GM19193 (cell line): ENCODE measurements around the gene MINAR1.

Experiments used
- POLR2A ChIP-seq: IDR thresholded peaks from 4 replicates; pipeline ENCODE4 v1.6.1; 2011; ENCODE audit not compliant: insufficient read depth, insufficient read length; ENCODE audit errors: extremely low read depth

The MINAR1 gene

GRCh38 chr15:79431636-79432344 is at the start of gene MINAR1:
Gene MINAR1 (plus strand): TSS chr15:79432336. CDS start chr15:79456148, 23,812 bp downstream.
- TF ChIP-seq POLR2A = no peak

DNA sequence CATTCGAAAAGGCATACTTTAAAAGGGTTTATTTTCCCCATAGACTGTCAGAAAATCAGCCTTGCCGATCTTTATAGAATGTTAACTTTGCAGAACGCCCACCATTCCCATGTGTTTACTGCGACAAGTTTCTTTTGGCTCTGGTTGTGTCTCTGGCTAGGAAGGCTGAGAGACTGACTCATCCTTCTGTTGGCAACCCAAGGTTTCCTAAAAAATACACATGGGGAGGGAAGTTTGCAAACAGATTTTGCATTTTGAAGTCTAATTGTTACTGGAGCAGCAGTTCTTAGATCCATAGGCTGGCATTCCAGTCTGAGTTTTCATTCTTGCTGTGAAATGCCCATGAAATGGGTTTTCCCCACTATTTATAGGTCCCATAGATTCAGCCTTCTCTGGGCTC is 37.9 kb upstream of the MINAR1 start:
- TF ChIP-seq POLR2A = no peak

DNA sequence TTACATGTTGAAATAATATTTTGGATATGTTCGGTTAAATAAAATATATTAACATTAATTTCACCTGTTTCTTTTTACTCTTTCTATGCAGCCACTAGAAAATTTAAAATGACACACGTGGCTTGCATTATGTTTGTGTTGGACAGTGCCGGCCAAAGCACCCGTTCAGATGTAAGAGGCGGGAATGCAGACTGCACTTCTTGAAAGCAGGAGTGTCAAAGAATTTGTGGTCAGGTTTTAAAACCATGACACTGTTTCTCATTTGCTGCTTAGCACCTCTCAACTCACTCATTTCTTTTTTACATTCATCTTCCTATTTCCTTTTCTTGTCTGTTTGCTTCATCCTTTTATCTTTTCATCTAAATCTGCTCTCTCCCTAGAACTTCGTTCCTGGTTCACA is 35.3 kb upstream of the MINAR1 start:
- TF ChIP-seq POLR2A = no peak

GRCh38 chr15:79397269-79397910 is 34.7 kb upstream of the MINAR1 start:
- TF ChIP-seq POLR2A = no peak

- no peak for TF ChIP-seq POLR2A
Measured at GRCh38 chr15:79399606-79400005, 32.5 kb upstream of the MINAR1 start.

DNA sequence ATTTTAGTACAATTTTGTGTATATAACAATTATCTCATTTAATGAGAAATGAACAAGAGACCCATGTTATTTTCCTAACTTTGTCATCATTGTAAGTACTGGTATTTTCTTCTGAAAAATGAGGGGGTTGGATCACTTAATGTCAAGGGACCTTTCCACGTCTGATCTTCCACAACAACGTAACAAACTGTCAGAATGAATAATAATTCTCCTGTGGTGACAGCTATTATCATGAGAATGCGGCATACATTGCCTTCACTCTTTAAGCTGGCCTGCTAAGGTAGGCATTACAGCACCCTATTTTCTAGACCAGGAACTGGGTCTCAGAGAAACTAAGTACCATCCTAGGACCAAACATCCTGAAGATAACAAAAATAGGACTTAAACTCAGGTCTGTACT is 31.5 kb upstream of the MINAR1 start:
- no peak for TF ChIP-seq POLR2A

DNA sequence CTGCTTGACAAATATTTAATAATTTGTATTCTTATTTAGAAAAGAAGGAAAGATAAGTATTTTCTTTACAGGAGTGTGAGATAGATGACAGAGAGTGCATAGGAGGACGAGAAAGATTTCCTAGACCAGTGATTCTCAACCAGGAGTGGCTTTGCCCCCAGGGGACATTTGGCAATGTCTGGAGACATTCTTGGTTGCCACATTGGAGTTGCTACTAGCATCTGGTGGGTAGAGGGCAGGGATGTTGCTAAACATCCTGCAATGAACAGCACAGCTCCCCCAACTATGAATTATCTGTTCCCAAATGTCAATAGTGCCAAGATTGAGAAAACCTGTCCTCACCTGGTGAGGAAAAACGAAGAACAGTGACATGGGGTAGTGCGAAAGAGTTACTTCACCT is 30.8 kb upstream of the MINAR1 start:
- TF ChIP-seq POLR2A = no peak

GRCh38 chr15:79402136-79402535 is 30.0 kb upstream of the MINAR1 start:
- TF ChIP-seq POLR2A = no peak

DNA sequence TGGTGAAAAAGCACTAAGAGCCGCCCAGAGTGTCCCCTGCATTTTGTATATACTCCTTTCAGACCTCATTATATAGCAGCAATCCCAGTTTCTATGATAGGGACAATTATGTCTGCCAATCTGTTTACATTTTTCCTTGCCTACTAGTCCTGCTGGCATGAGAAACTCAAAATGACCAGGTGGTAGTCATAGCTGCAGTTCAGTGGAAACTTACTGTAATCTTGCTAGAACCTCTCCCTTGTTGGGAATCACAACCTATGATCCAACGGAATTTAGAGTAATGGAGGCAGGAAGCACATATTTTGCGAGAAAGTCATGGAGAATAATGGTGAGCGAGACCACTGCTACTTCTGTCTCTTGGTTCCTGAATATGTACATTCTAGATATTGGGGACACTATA is 28.6 kb upstream of the MINAR1 start:
- TF ChIP-seq POLR2A = no peak

- no peak for TF ChIP-seq POLR2A
Measured at GRCh38 chr15:79406210-79406609, 25.9 kb upstream of the MINAR1 start.

DNA sequence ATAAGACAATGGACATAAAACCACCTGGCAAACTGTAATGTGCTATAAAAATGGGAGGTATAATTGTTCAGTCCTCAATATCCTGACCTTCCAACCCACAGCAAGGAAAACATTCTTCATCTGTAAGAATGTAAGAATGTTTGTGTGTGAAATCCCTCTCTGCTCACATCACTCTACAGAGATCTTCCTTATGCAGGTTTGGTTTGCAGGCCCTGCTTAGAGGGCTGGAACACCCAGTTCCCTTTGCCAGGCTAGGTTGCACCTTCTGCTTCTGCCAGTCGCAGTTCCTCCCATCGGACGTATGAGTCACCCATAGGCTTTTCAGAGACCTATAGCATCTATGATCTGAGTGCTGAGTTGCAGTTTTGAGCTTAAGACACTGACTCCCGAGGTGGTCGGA is 24.1 kb upstream of the MINAR1 start:
- TF ChIP-seq POLR2A = no peak

- no peak for TF ChIP-seq POLR2A
Measured at GRCh38 chr15:79410237-79410636, 21.9 kb upstream of the MINAR1 start.

DNA sequence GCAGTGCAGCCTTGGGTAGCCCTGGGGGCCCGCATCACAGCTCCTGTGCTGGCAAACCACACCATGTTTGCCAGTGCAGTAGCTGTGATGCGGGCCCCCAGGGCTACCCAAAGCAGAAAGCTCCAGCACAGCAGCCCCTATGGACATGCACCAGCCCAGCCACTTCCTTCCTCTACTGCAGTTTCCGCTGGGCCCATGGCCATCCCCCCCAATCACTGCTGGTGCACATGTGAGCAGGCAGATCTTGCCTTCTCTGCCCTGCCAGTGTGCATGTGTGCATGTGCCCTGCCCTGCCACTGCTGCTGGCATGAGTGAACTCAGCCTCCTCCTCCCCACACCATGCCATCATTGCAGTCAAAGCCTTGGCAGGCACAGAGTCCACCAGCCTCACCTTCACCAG is 20.1 kb upstream of the MINAR1 start:
- TF ChIP-seq POLR2A = no peak

GRCh38 chr15:79412429-79412828 is 19.7 kb upstream of the MINAR1 start:
- TF ChIP-seq POLR2A = no peak

DNA sequence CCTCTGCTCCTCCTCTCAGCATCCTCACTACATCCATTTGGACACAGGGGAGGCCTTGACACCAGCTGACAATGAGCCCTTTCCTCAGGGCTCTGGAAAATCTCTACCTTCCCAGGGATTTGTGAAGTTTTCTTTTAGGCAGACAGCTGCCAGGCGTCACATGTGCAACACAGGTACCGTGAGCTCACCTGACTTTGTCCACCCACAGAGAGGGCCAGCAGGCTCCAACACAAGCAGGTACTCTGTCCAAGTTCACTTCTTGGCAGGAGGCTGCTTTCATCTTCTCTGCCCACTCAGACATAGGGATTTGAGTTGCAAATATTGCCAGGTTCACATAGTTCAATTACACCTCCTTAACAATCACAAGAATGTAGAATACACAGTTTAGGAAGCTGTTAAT is 15.3 kb upstream of the MINAR1 start:
- no peak for TF ChIP-seq POLR2A

DNA sequence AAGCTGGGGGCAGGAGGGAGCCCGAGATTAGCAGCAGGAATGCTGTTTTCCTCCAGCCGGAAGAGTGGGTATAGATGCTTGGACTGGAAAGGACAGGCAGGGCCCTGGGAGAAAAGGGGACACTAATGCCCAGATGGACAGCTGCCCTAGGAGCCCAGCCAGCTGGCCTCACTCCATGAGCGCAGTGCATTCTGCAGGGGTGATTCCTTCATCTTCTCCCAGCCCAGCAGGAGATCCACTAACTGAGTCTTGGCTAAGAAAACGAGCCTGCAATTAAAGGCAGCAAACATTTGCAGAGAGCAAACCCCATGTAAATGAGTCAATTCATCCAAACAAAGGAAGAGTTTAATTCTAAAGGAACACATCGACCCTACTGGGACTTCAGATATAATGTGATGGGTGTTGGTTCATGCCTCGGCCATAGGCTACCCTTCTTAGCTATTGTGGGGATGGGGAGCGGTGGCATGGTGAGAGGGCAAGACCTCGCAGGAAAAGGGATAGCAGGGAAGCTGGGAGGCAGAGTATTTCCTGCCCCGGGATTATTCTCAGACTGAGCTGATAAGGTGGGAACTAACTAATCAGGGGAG is 13.3 kb upstream of the MINAR1 start:
- TF ChIP-seq POLR2A = no peak
